H1 (cell line): ENCODE measurements around the gene YEATS4. TPM values are rescaled to one million over a fixed set of nuclear protein-coding genes. Genes with fewer than 3 reads are reported as not detected.

Experiments used
- CTCF ChIA-PET: fragments of 300-600 bp; sonication (Branson Sonifier 250); formaldehyde crosslinking; loops from one replicate; lab custom pipeline; 2021; ENCODE audit not compliant: partially characterized antibody; lab: Charles Lee
- POLR2A ChIA-PET: fragments of 300-600 bp; sonication (Branson Sonifier 250); formaldehyde crosslinking; loops from one replicate; lab custom pipeline; 2021; ENCODE audit warnings: inconsistent platforms; ENCODE audit not compliant: partially characterized antibody; lab: Charles Lee
- DNase-seq, 2 experiments: peaks; one replicate each; pipeline versions ENCODE4 v3.0.0 to v3.0.0-alpha.2; 2010 to 2022; ENCODE audit warnings: low spot score in 2 of 2, low read depth in 1 of 2, mixed read lengths in 1 of 2
- FAIRE-seq: peaks from 2 replicates; lab custom pipeline; 2011; peaks lifted over from hg19 to GRCh38; lab: Jason Lieb, UNC
- H2AFZ ChIP-seq: 2 replicates; pipeline ENCODE4 v1.8.1; 2012; ENCODE audit warnings: low read length, inconsistent platforms
- H2AK5ac ChIP-seq: 2 replicates; pipeline ENCODE4 v1.6.1; 2013; ENCODE audit warnings: low read depth, low read length
- H2BK120ac ChIP-seq: replicated peaks from 2 replicates; pipeline ENCODE3; 2013; ENCODE audit warnings: low read depth, low read length, inconsistent platforms
- H2BK12ac ChIP-seq: 2 replicates; pipeline ENCODE4 v1.6.1; 2013; ENCODE audit warnings: low read depth, low read length
- H2BK15ac ChIP-seq: 2 replicates; pipeline ENCODE4 v1.6.1; 2013; ENCODE audit warnings: low read length
- H2BK20ac ChIP-seq: 2 replicates; pipeline ENCODE4 v1.6.1; 2013; ENCODE audit warnings: low read length
- H2BK5ac ChIP-seq: 2 replicates; pipeline ENCODE4 v1.6.1; 2013; ENCODE audit warnings: low read depth, low read length
- H3K14ac ChIP-seq: 2 replicates; pipeline ENCODE4 v1.6.1; 2013; ENCODE audit warnings: inconsistent platforms; ENCODE audit not compliant: insufficient read length
- H3K18ac ChIP-seq: 2 replicates; pipeline ENCODE4 v1.6.1; 2013; ENCODE audit warnings: low read length; ENCODE audit errors: extremely low read depth
- H3K23ac ChIP-seq: 2 replicates; pipeline ENCODE4 v1.6.1; 2013; ENCODE audit warnings: inconsistent platforms; ENCODE audit not compliant: insufficient read length
- H3K23me2 ChIP-seq: 2 replicates; pipeline ENCODE4 v1.6.1; 2013; ENCODE audit warnings: low read depth, low read length
- H3K27ac ChIP-seq: 2 replicates; pipeline ENCODE4 v1.6.1; 2011; ENCODE audit warnings: low read depth, low read length, inconsistent platforms
- H3K27me3 ChIP-seq, 4 experiments: replicated peaks in 1 of 4; 1 replicate in 1 of 4; 2 replicates in 3 of 4; pipeline versions ENCODE4 v1.6.1 to v1.8.1; 2011 to 2013; ENCODE audit warnings: low read length in 3 of 4, mild to moderate bottlenecking in 3 of 4, inconsistent platforms in 2 of 4, mixed read lengths in 2 of 4, moderate library complexity in 1 of 4; ENCODE audit not compliant: control insufficient read depth in 3 of 4, insufficient read depth in 3 of 4; ENCODE audit errors: extremely low read depth in 1 of 4
- H3K36me3 ChIP-seq, 4 experiments: 2 replicates each; pipeline versions ENCODE4 v1.6.1 to v1.8.1; 2011 to 2013; ENCODE audit warnings: mild to moderate bottlenecking in 4 of 4, low read length in 3 of 4, moderate library complexity in 2 of 4, control low read depth in 1 of 4, inconsistent platforms in 1 of 4; ENCODE audit not compliant: insufficient read depth in 4 of 4, control insufficient read depth in 2 of 4
- H3K4ac ChIP-seq: replicated peaks from 2 replicates; pipeline ENCODE3; 2013; ENCODE audit warnings: low read length, low read depth, mixed read lengths, inconsistent platforms; ENCODE audit not compliant: insufficient read length
- H3K4me1 ChIP-seq, 4 experiments: replicated peaks in 1 of 4; 1 replicate in 1 of 4; 2 replicates in 3 of 4; pipeline versions ENCODE4 v1.6.1 to v1.8.1; 2011 to 2013; ENCODE audit warnings: low read length in 3 of 4, inconsistent platforms in 2 of 4, mixed read lengths in 1 of 4; ENCODE audit not compliant: insufficient read depth in 4 of 4, control insufficient read depth in 3 of 4
- H3K4me2 ChIP-seq, 2 experiments: 2 replicates each; pipeline versions ENCODE4 v1.6.1 to v1.8.1; 2011 to 2013; ENCODE audit warnings: low read depth in 2 of 2, low read length in 2 of 2, control low read depth in 1 of 2, inconsistent platforms in 1 of 2, mild to moderate bottlenecking in 1 of 2; ENCODE audit not compliant: insufficient read depth in 1 of 2
- H3K4me3 ChIP-seq, 4 experiments: fragments of 200-600, 300-600 bp in 1 of 4; sonication (generic), shearing (Covaris generic), sonication (Bioruptor Twin) in 1 of 4; 2 replicates each; pipeline versions ENCODE4 v1.5.1 to v1.8.1; 2011 to 2016; ENCODE audit warnings: low read length in 4 of 4, low read depth in 3 of 4, control low read depth in 2 of 4, inconsistent platforms in 2 of 4, mild to moderate bottlenecking in 2 of 4, mixed read lengths in 1 of 4, moderate library complexity in 1 of 4; ENCODE audit not compliant: insufficient read depth in 2 of 4; ENCODE audit errors: extremely low read depth in 1 of 4
- H3K56ac ChIP-seq: replicated peaks from 2 replicates; pipeline ENCODE3; 2013; ENCODE audit warnings: low read depth, mild to moderate bottlenecking, mixed read lengths, low read length, inconsistent platforms; ENCODE audit not compliant: insufficient read length
- H3K79me1 ChIP-seq: 2 replicates; pipeline ENCODE4 v1.6.1; 2013; ENCODE audit warnings: low read depth, low read length, control low read depth
- H3K79me2 ChIP-seq, 2 experiments: 2 replicates each; pipeline versions ENCODE4 v1.6.1 to v1.8.1; 2012 to 2013; ENCODE audit warnings: low read length in 2 of 2, mild to moderate bottlenecking in 2 of 2, inconsistent platforms in 1 of 2; ENCODE audit not compliant: insufficient read depth in 2 of 2, control insufficient read depth in 1 of 2
- H3K9ac ChIP-seq, 4 experiments: replicated peaks in 1 of 4; 1 replicate in 1 of 4; 2 replicates in 3 of 4; pipeline versions ENCODE4 v1.6.1 to v1.8.1; 2011 to 2013; ENCODE audit warnings: low read depth in 3 of 4, low read length in 3 of 4, control low read depth in 2 of 4, mild to moderate bottlenecking in 2 of 4, moderate library complexity in 2 of 4, inconsistent platforms in 1 of 4; ENCODE audit errors: extremely low read depth in 1 of 4
- H3K9me3 ChIP-seq, 2 experiments: 2 replicates each; pipeline versions ENCODE4 v1.6.1 to v1.8.1; 2012 to 2013; ENCODE audit warnings: mild to moderate bottlenecking in 2 of 2, moderate library complexity in 2 of 2, control low read depth in 1 of 2, inconsistent platforms in 1 of 2, low read depth in 1 of 2, low read length in 1 of 2, mixed read lengths in 1 of 2; ENCODE audit not compliant: insufficient read depth in 2 of 2
- H4K20me1 ChIP-seq, 2 experiments: replicated peaks in 1 of 2; 2 replicates each; pipeline versions ENCODE3 to v1.8.1; 2011 to 2013; ENCODE audit warnings: inconsistent platforms in 2 of 2, low read length in 2 of 2, mild to moderate bottlenecking in 1 of 2; ENCODE audit not compliant: insufficient read depth in 2 of 2, control insufficient read depth in 1 of 2
- H4K5ac ChIP-seq: 2 replicates; pipeline ENCODE4 v1.6.1; 2013; ENCODE audit warnings: low read length, low read depth, mixed read lengths, inconsistent platforms; ENCODE audit not compliant: insufficient read length
- H4K8ac ChIP-seq: 2 replicates; pipeline ENCODE4 v1.8.0; 2013; ENCODE audit warnings: mild to moderate bottlenecking, moderate library complexity, low read length, inconsistent platforms; ENCODE audit not compliant: insufficient read depth; ENCODE audit errors: extremely low read depth
- H4K91ac ChIP-seq: replicated peaks from 2 replicates; pipeline ENCODE3; 2013; ENCODE audit warnings: low read length, mixed read lengths, inconsistent platforms; ENCODE audit not compliant: insufficient read length
- ASH2L ChIP-seq: fragments of 200-600, 300-600 bp; sonication (generic); IDR thresholded peaks from one replicate; pipeline ENCODE4 v1.7.1; 2017; ENCODE audit warnings: low read length
- CREB1 ChIP-seq: IDR thresholded peaks from 2 replicates; pipeline ENCODE4 v1.6.1; 2012; ENCODE audit warnings: inconsistent platforms
- CTCF ChIP-seq, 3 experiments: IDR thresholded peaks; 1 replicate in 2 of 3; 2 replicates in 1 of 3; pipeline versions ENCODE4 v1.5.1 to v1.6.1; 2011; ENCODE audit warnings: low read length in 3 of 3, mild to moderate bottlenecking in 3 of 3, inconsistent platforms in 2 of 3, low read depth in 1 of 3, moderate library complexity in 1 of 3; ENCODE audit not compliant: insufficient read depth in 1 of 3; ENCODE audit errors: control extremely low read depth in 1 of 3
- E2F6 ChIP-seq: IDR thresholded peaks from 2 replicates; pipeline ENCODE4 v1.6.1; 2012; ENCODE audit warnings: inconsistent platforms
- EGR1 ChIP-seq: IDR thresholded peaks from 2 replicates; pipeline ENCODE4 v1.6.1; 2011; ENCODE audit warnings: low read depth, low read length, borderline replicate concordance
- POLR2AphosphoS5 ChIP-seq: IDR thresholded peaks from 2 replicates; pipeline ENCODE4 v1.6.1; 2011; ENCODE audit warnings: low read depth, low read length
- SRF ChIP-seq: IDR thresholded peaks from 2 replicates; pipeline ENCODE4 v1.6.1; 2011; ENCODE audit warnings: mild to moderate bottlenecking, low read depth, low read length, moderate library complexity
- TBP ChIP-seq: IDR thresholded peaks from 2 replicates; pipeline ENCODE4 v1.6.1; 2011; ENCODE audit warnings: low read depth, low read length, improper control_type of control experiment
- TCF12 ChIP-seq: IDR thresholded peaks from 2 replicates; pipeline ENCODE4 v1.6.1; 2011; ENCODE audit warnings: low read depth, mild to moderate bottlenecking, low read length
- USF2 ChIP-seq: IDR thresholded peaks from 2 replicates; pipeline ENCODE4 v1.6.1; 2011; ENCODE audit warnings: low read length, improper control_type of control experiment
- WGBS, 2 experiments: shearing (Covaris generic) in 1 of 2; methylation state at CpG; one replicate each; pipeline versions ENCODE4 v1.1.6 to v1.1.7; 2013 to 2015; ENCODE audit warnings: low lambda C conversion rate in 2 of 2, mixed read lengths in 2 of 2, inconsistent platforms in 1 of 2, low coverage in 1 of 2, missing lambda C conversion rate in 1 of 2; ENCODE audit not compliant: insufficient replicate concordance in 2 of 2, insufficient coverage in 1 of 2, insufficient read length in 1 of 2; ENCODE audit errors: extremely low coverage in 1 of 2, missing lambda C conversion rate in 1 of 2; 5-methylcytosine and 5-hydroxymethylcytosine counted together
- polyA plus RNA-seq, 7 experiments: library from polyadenylated mRNA; depleted of rRNA in 3 of 7; stranded (reverse) in 5 of 7; unstranded in 2 of 7; fragments of >200 nt in 5 of 7; fragments of 200-250 nt in 2 of 7; gene quantifications; 1 replicate in 5 of 7; 2 replicates in 1 of 7; 4 replicates in 1 of 7; pipeline versions ENCODE4 v1.2.1 to v1.2.3, GENCODE V29; 2011 to 2013; ENCODE audit warnings: missing spikeins in 2 of 7, mixed read lengths in 2 of 7
- total RNA-seq: library from RNA; stranded (reverse); fragmentation: NEBNext Ultra II Directional; extraction: Animal tissue kit (Norgen Biotek cat#: 25700); gene quantifications from 2 replicates; pipeline ENCODE4 v1.2.1, GENCODE V29; 2021
- TF ChIP-seq, protein P1 (sequence below): IDR thresholded peaks from 2 replicates; pipeline ENCODE4 v1.6.1; 2012; ENCODE audit warnings: inconsistent platforms

Gene YEATS4
- total and polyA plus RNA-seq, 2 of the 8 experiments (the other 6 are each of a cell fraction or from before 2014, with no cell fraction given): 25.7 to 32.5 TPM

DNA sequence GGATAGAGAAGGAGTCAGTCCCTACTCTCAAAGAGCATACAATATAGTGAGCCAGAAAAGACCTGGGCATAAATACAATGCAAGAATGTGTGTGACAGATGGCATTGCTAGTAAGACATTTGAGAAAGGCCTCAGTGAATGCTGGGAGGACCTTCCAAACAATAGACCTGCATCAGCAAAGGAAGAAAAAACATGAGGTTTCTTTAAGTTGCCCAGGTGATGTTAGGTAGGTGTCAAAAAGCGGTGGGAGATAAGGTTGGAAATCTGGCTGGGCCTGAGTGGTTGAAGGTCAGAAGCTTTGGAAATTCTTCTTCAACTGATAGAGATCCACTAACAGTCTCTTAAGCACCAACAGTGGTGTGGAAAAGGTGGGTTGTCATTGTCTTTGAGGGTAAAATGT lies 60.2 kb downstream of the YEATS4 start:
- Histone ChIP-seq H3K9ac (no peak overlapping the region), H2AFZ (no peak overlapping the region), H2BK12ac (no peak overlapping the region), H3K27ac (no peak overlapping the region), H2BK15ac (no peak overlapping the region), H2BK20ac (no peak overlapping the region), H3K14ac (no peak overlapping the region), H2AK5ac (no peak overlapping the region), H3K4me3 (no peak overlapping the region), H3K4me2 (no peak overlapping the region), H3K36me3 (no peaks in the 10 kb centered on the region; a peak in 1 of 8 replicates), H3K9me3 (no peaks in the 10 kb centered on the region), H3K4me1 (peaks cover 0 to 5% (median 2%) of the 10 kb centered on the region in 4 experiments; a peak in 4 of 7 replicates), H2BK120ac (no peak overlapping the region), H3K18ac (no peak overlapping the region), H3K4ac (no peak overlapping the region), H4K20me1 (no peaks in the 10 kb centered on the region), H3K56ac (no peak overlapping the region), H3K79me1 (no peaks in the 10 kb centered on the region), H4K91ac (no peak overlapping the region), H2BK5ac (no peak overlapping the region), H3K23me2 (no peaks in the 10 kb centered on the region), H3K27me3 (no peaks in the 10 kb centered on the region), H4K5ac (no peak overlapping the region), H4K8ac (no peak overlapping the region), H3K23ac (no peak overlapping the region), H3K79me2 (no peaks in the 10 kb centered on the region)
- ChIA-PET POLR2A (no interaction called here), CTCF (interaction anchor here (1.8 kb wide), 1 partner anchor 77 kb away, joined by 5 read pairs; no protein-coding TSS in a partner anchor)
- DNase-seq (no peak), FAIRE-seq (no peak)
- no peak for TF ChIP-seq TCF12
- no peak for TF ChIP-seq CREB1
- no peak for TF ChIP-seq POLR2AphosphoS5
- no peak for TF ChIP-seq SRF
- TF ChIP-seq, protein P1, sequence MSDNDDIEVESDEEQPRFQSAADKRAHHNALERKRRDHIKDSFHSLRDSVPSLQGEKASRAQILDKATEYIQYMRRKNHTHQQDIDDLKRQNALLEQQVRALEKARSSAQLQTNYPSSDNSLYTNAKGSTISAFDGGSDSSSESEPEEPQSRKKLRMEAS: no peak
- no peak for TF ChIP-seq ASH2L
- TF ChIP-seq TBP: no peak
- TF ChIP-seq CTCF (IDR thresholded peaks at IDR 0.05; ENCODE audit: control extremely low read depth in 1 of 3, insufficient read depth in 1 of 3, low read depth in 1 of 3, low read length in 3 of 3): no peak
- TF ChIP-seq EGR1: no peak
- TF ChIP-seq E2F6: no peak
- no peak for TF ChIP-seq USF2
- WGBS, 2 experiments: 95% methylated on average over 1 of the region's 1 CpG; no CpG with 5 or more reads in 1 of the 2 experiments
